ENCODE data around the gene CD79A.

The CD79A gene

DNA sequence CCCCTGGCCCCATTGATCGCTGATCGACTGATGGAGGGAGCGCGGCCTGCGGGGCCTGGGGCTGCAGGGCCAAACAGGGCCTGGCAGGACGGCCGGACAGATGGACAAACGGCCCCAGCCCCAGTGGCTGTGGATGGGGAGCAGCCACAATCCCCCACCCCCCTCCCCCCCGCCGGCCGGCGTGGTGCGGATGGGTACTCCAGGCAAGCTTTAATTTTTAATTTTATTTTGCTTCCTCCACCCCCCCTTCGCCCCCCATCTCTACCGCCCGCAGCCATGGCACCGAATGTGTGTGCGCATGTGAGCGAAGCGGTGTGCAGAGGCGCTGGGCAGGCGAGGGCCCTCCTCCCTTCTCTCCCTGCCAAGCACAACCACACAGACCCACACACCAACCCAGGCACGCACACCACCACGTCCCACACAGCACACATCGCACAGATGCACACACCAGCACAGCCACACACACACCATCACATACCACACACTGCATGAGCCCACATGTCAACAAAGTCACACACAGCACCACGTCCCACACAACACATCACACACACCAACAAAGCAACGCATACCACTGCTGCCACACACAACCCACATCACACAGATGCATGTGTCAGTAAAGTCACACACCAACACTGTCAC lies 38.8 kb downstream of the CD79A start:
- POLR2A ChIA-PET, result no interaction called here
- TF ChIP-seq, protein P1, sequence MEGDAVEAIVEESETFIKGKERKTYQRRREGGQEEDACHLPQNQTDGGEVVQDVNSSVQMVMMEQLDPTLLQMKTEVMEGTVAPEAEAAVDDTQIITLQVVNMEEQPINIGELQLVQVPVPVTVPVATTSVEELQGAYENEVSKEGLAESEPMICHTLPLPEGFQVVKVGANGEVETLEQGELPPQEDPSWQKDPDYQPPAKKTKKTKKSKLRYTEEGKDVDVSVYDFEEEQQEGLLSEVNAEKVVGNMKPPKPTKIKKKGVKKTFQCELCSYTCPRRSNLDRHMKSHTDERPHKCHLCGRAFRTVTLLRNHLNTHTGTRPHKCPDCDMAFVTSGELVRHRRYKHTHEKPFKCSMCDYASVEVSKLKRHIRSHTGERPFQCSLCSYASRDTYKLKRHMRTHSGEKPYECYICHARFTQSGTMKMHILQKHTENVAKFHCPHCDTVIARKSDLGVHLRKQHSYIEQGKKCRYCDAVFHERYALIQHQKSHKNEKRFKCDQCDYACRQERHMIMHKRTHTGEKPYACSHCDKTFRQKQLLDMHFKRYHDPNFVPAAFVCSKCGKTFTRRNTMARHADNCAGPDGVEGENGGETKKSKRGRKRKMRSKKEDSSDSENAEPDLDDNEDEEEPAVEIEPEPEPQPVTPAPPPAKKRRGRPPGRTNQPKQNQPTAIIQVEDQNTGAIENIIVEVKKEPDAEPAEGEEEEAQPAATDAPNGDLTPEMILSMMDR (IDR thresholded peaks at IDR 0.05; ENCODE audit: control extremely low read depth, extremely low read depth, low read depth, missing control alignments), result no peak
- CTCF ChIA-PET, result no interaction called here
- no peak for DNase-seq (ENCODE audit: extremely low spot score)

DNA sequence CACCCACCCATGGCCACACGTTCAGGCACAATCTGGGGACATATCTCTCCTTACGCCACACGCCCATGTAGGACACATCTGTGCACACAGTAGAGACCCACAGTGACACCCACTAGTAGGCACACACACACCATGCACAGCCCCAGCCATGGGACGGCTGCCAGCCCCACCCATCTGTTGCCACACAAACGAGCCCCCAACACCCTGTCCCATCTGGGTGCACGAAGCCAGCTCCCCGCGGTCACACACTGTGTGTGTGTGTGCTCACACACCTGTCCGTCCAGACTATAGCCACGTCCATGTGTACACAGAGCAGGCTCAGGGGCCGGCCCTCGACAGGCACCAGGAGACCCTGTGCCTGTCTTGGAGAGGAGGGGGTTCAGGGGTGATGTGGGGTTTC lies 40.6 kb downstream of the CD79A start:
- POLR2A ChIA-PET, result no interaction called here
- CTCF ChIA-PET, result no interaction called here
- DNase-seq (ENCODE audit: extremely low spot score), result no peak
- TF ChIP-seq, protein P1 (IDR thresholded peaks at IDR 0.05; ENCODE audit: control extremely low read depth, extremely low read depth, low read depth, missing control alignments), result no peak

DNA sequence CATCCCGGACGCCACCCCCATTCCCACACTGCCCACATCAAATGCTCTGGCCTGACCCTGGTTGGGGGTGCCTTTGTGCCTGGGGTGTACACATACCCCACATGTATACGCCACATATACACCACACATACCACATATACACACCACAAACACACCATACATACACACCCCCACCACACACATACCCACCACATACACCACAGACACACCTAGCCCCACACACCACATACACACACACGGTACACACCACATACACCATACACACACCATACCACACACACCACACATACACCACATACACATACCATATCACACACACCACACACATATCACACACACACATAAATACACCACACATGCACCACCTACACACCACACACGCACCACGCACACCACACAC lies 41.0 kb downstream of the CD79A start:
- POLR2A ChIA-PET, result no interaction called here
- CTCF ChIA-PET, result no interaction called here
- TF ChIP-seq, protein P1 (IDR thresholded peaks at IDR 0.05; ENCODE audit: control extremely low read depth, extremely low read depth, low read depth, missing control alignments), result no peak
- DNase-seq (ENCODE audit: extremely low spot score), result no peak

DNA sequence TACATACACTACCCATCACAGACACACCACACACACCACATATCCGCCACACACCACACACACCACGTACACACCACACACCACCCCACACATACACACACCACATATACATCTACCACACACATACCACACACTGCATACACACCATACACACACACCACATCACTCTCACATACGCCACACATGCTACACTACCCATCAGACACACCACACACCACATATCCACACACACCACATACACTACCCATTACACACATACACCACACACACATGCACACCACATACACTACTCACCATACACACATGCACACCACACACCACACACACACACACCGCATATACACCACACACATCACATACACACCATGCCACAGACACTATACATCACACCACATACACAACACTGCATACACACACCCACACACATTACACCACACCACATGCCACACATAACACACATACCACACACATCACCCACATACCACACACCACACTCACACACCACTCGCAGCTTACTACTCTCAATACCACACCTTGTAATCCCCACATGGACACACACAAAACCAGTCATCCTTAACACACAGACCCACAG lies 41.7 kb downstream of the CD79A start:
- ChIA-PET POLR2A (interaction anchor here (0.6 kb wide), 1 partner anchor 59 kb away, joined by 3 read pairs; no protein-coding TSS in a partner anchor), CTCF (no interaction called here)
- TF ChIP-seq, protein P1 (IDR thresholded peaks at IDR 0.05; ENCODE audit: control extremely low read depth, extremely low read depth, low read depth, missing control alignments), result no peak
- DNase-seq (ENCODE audit: extremely low spot score), result no peak

DNA sequence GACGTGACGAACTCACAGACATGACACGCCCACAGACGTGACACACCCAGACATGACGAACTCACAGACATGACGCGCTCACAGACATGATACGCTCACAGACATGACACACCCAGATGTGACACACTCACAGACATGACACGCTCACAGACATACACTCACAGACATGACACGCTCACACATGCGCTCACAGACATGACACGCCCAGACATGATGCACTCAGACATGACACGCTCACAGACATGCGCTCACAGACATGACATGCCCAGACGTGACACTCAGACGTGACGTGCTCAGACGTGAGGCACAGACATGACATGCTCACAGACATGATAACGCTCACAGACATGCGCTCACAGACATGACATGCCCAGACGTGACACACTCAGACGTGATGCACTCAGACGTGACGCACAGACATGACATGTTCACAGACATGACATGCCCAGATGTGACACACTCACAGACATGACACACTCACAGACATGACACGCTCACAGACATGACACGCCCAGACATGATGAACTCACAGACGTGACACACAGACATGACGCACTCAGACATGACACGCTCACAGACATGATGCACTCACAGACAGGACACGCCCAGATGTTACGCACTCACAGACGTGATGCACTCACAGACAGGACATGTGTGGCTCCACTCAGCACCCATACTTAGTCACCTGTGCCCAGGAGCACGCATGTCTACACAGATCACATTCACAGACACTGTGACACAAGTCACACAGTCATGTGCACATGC lies 43.1 kb downstream of the CD79A start:
- TF ChIP-seq, protein P1 (IDR thresholded peaks at IDR 0.05; ENCODE audit: control extremely low read depth, extremely low read depth, low read depth, missing control alignments), result no peak
- ChIA-PET CTCF (no interaction called here), POLR2A (no interaction called here)
- no peak for DNase-seq (ENCODE audit: extremely low spot score)

DNA sequence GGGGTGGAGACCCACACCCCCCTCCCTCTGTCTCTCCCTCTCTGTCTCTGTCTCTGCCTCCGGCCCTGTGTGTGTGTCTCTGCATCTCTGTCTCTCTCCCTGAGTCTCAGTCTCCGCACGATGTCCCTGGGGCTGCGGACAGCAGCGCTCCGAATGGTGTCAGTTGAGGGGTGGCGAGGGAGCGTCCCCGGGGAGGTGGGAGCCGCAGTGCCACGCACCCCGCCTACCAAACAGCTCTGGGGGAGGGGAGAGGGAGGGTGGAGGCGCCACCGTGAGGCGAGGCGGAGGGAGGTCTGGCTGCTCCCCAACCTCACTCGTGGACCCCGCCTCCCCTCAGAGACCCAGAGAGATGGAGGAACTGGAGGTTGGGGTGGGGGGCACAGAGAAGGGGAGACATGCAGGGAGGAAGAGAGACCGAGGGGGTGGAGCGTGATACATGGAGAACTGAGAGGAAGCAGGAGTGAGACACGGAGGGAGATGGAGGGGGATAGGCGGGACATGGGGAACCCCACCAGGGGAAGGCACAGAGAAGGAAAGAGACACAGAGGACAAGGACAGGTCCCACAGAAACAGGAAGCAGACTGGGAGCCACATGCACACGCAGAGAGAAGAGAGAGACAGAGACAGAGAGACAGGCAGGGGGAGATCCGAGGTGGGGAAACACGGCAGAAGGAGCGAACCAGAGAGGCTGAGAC lies 44.0 kb downstream of the CD79A start:
- POLR2A ChIA-PET, result interaction anchor here (0.9 kb wide), 1 partner anchor 51 kb away, joined by 3 read pairs; no protein-coding TSS in a partner anchor
- CTCF ChIA-PET, result no interaction called here
- no peak for DNase-seq (ENCODE audit: extremely low spot score)
- TF ChIP-seq, protein P1 (IDR thresholded peaks at IDR 0.05; ENCODE audit: control extremely low read depth, extremely low read depth, low read depth, missing control alignments), result peak; percentile 19
